ENCODE measurements around the gene SNX7. TPM values are rescaled to one million over a fixed set of nuclear protein-coding genes. Genes with fewer than 3 reads are reported as not detected.
A peak's percentile ranks its signal among the peaks of the same experiment; 100 is the strongest.

Gene SNX7
- total RNA-seq, 1 experiment from 2014 or later = 111 TPM

DNA sequence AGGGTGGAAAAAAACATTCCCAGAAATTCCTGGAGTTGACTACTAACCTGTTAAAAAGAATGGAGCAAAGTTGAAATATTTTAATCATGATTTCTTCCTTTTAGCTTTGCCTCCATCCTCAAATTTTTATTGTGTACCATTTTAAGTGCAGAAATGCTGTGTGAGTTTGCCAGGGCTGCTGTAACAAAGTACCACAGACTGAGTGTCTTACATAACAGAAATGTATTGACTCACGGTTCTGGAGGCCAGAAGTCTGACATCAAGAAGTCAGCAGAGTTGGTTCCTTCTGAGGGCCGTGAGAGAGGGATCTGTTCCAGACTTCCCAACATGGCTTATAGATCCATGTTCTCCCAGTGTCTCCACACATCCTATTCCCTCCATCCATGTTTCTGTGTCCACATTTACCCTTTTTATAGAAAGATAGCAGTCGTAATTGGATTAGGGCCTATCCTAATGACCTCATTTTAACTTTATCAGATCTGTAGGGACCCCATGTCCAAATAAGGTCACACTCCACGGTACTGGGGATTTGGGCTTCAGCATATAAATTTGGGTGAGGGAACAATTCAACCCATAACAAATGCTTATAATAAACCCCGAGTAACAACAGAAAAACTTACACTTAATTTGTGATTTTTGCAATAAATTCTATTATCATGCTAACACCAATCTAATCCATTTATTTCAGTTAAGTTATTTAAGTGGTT lies 12.7 kb downstream of the SNX7 start:
- DNase-seq (ENCODE audit: low read depth in 1 of 2, low spot score in 2 of 2) = no peak
- Histone ChIP-seq H3K27ac (no peak overlapping the region), H3K36me3 (no peaks in the 10 kb centered on the region), H3K4me3 (no peak overlapping the region), H3K4me1 (replicated peaks) (peaks cover 3% of the 10 kb centered on the region; the same call in 1 of the 2 replicates), H3K27me3 (replicated peaks) (no peaks in the 10 kb centered on the region), H3K9me3 (replicated peaks) (no peaks in the 10 kb centered on the region)

DNA sequence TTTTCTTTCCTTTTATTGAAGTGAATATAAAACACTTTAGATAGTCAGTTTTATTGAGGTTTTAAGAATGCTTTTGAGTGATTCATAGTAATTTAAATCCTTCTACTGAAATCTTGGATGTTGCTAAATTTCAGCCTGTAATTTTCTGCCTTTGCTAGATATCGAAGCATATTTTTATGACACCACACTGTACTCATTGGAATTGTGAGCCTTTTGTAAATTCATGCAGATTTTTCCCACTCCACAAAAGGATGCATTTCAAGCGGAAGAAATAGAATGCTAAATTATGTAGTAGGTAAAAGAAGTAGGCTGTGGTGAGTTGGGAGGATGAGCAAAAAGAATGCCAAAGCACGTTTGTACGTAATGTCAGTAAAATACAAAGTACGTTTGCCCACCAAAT lies 13.8 kb downstream of the SNX7 start:
- no peak overlapping the region for H3K4me3 ChIP-seq
- no peaks in the 10 kb centered on the region for H3K9me3 ChIP-seq (replicated peaks)
- H3K27me3 ChIP-seq (replicated peaks) = no peaks in the 10 kb centered on the region
- DNase-seq (ENCODE audit: low read depth in 1 of 2, low spot score in 2 of 2) = no peak
- H3K36me3 ChIP-seq = no peaks in the 10 kb centered on the region
- H3K4me1 ChIP-seq (replicated peaks) = no peaks in the 10 kb centered on the region
- H3K27ac ChIP-seq = no peak overlapping the region

DNA sequence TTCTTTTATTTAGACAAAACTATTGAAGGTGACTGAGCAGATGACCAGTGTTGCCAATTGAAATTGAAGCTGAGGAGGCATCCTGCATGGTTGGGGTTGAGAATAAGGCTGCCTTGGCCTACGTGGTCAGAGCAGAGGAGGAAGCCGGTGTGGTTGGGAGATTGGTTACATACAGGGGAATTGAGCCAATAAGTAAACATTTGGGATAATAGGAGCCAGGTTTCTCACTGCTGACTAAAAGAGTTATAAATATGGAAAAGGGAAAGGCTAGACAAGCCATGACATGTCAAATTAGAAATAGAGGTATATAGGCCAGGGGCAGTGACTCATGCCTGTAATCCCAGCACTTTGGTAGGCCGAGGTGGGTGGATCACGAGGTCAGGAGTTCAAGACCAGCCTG lies 15.8 kb downstream of the SNX7 start:
- no peak for DNase-seq (ENCODE audit: low read depth in 1 of 2, low spot score in 2 of 2)
- H3K4me1 ChIP-seq (replicated peaks) = no peaks in the 10 kb centered on the region
- H3K36me3 ChIP-seq = peaks cover 3% of the 10 kb centered on the region; the same call in 1 of the 2 replicates
- H3K9me3 ChIP-seq (replicated peaks) = no peaks in the 10 kb centered on the region
- H3K27me3 ChIP-seq (replicated peaks) = no peaks in the 10 kb centered on the region
- no peak overlapping the region for H3K27ac ChIP-seq
- no peak overlapping the region for H3K4me3 ChIP-seq

DNA sequence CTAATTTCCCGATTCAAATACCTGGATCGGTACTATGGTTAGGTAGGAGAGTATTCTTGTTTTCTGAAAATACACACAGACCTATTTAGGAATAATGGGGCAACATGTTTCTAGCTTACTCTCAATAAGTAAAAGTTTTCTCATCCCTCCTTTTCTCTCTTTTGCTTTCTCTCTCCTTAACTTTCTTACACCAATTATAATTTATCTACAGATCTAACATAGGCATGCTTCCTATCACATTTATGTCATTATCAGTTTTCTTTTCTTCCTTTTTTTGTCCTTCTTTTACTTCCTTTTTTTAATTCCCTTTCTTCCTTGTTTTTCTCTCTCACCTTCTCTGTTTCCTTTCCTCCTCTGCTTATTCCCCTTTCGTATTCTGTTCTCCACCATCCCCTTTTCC lies 20.3 kb downstream of the SNX7 start:
- Histone ChIP-seq H3K36me3 (peaks cover 17% of the 10 kb centered on the region), H3K9me3 (replicated peaks) (no peaks in the 10 kb centered on the region), H3K4me3 (no peak overlapping the region), H3K4me1 (replicated peaks) (no peaks in the 10 kb centered on the region), H3K27me3 (replicated peaks) (no peaks in the 10 kb centered on the region), H3K27ac (no peak overlapping the region)
- DNase-seq (ENCODE audit: low read depth in 1 of 2, low spot score in 2 of 2) = no peak

DNA sequence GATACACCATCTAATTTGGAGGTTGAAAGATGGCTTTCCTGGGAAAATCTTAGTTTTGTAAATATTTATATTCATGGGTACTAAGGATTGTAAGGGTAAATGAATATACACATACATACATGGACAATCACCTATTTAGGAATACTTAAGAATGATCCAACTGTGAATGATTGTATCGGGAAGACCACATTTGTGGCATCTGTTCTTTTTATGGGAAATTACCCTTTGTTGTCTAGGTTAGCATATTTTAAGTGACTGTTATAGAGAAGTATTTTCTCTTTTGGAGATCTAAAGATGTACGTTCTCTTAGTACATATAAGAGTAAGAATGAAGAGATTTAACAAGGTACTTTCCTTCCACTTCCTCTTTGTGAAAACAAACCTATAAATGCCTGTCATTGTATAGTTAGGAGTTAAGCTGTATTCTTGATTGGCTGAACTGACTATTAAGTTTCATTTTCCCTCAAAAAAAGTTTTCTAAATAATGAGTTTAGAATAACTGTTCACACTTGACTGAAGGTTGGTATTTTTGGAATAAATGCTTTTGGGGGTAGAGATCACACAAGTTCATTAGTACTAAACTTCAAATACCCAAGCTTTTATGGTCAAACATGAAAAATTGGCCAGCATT lies 26.7 kb downstream of the SNX7 start:
- H3K9me3 ChIP-seq (replicated peaks) = no peaks in the 10 kb centered on the region
- no peaks in the 10 kb centered on the region for H3K27me3 ChIP-seq (replicated peaks)
- H3K36me3 ChIP-seq = peaks cover 30% of the 10 kb centered on the region
- H3K4me1 ChIP-seq (replicated peaks) = no peaks in the 10 kb centered on the region
- DNase-seq (ENCODE audit: low read depth in 1 of 2, low spot score in 2 of 2) = no peak
- H3K4me3 ChIP-seq = no peak overlapping the region
- no peak overlapping the region for H3K27ac ChIP-seq

DNA sequence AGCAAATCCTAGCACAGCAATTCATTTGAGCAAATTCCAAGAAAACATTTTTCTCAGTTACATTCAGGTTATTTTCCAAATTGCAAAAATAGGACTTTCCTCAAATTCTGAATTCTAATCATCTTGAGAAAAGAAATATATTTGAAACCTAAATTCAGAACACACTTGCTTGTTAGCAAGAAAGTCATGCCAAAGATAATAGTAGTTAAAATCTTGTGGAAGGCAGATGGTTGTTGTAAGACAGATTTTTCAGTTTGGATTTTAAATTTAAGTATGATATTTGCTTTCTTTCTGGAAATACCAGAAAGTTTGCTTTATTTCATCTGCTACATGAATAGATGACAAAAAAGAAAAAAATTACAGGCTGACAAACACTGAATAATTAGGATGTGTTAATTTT lies 29.1 kb downstream of the SNX7 start:
- DNase-seq (ENCODE audit: low read depth in 1 of 2, low spot score in 2 of 2) = no peak
- H3K9me3 ChIP-seq (replicated peaks) = no peaks in the 10 kb centered on the region
- no peaks in the 10 kb centered on the region for H3K4me1 ChIP-seq (replicated peaks)
- H3K36me3 ChIP-seq = peaks cover 27% of the 10 kb centered on the region
- no peak overlapping the region for H3K4me3 ChIP-seq
- H3K27ac ChIP-seq = no peak overlapping the region
- H3K27me3 ChIP-seq (replicated peaks) = no peaks in the 10 kb centered on the region

DNA sequence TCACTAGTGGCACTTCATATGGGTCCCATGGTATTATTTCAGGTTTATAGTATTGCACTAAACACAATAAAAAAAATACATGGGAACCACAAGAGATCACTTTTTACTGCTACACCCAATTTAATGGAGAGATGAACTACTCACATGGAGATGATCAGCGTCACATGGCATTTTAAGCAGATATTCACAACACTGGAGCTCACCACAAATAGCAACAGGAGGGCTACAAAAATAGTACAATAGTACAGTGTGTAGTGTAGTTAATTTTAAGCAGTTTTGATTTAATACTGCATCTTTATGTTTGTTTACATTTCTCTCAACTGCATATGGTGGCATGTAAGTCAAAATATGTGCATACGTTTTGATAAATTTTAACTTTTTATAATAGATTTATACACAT lies 31.0 kb downstream of the SNX7 start:
- Histone ChIP-seq H3K27me3 (replicated peaks) (no peaks in the 10 kb centered on the region), H3K36me3 (peaks cover 22% of the 10 kb centered on the region), H3K27ac (no peak overlapping the region), H3K4me3 (no peak overlapping the region), H3K4me1 (replicated peaks) (no peaks in the 10 kb centered on the region), H3K9me3 (replicated peaks) (no peaks in the 10 kb centered on the region)
- no peak for DNase-seq (ENCODE audit: low read depth in 1 of 2, low spot score in 2 of 2)

DNA sequence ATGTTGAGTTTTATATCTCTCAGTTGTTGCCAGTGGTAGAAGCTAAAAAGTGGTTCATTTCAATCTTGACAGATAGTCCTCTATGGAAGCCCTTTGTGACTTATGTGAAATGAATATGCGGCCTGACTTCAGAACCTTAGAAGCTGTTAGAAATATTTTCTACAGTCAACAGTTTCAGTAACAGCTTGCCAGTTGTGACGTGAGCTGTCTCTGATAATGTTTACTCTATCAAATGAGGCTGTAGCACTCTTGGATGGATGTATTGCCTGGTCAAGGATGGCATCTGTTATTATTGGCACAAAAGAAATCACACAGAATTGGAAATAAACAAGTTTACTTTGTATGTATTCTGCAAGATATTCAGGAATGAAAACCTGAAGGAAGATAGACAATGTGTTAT lies 31.9 kb downstream of the SNX7 start:
- Histone ChIP-seq H3K27ac (no peak overlapping the region), H3K4me3 (no peak overlapping the region), H3K4me1 (replicated peaks) (no peaks in the 10 kb centered on the region), H3K27me3 (replicated peaks) (no peaks in the 10 kb centered on the region), H3K36me3 (peaks cover 22% of the 10 kb centered on the region), H3K9me3 (replicated peaks) (no peaks in the 10 kb centered on the region)
- no peak for DNase-seq (ENCODE audit: low read depth in 1 of 2, low spot score in 2 of 2)

DNA sequence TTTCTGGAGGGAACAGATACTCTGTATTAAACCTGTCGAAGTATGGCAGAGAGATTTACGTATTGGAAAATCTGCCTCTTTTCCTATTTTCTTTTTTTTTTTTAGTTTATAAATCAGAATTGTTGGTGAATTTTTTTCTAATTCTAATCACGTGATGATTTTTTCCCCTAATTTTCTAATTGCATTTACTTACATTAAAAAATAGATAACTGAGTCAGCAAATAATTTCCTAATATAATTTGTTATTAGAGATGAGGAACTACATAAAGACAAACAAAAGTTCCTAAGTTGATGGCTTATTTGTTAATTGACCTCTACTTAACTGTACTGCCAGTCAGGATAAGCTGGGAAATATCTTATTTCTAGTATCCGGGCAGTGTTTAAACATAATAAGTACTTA lies 34.6 kb downstream of the SNX7 start:
- DNase-seq (ENCODE audit: low read depth in 1 of 2, low spot score in 2 of 2) = no peak
- Histone ChIP-seq H3K4me3 (no peak overlapping the region), H3K4me1 (replicated peaks) (peaks cover 10% of the 10 kb centered on the region), H3K27me3 (replicated peaks) (no peaks in the 10 kb centered on the region), H3K36me3 (peaks cover 28% of the 10 kb centered on the region), H3K9me3 (replicated peaks) (no peaks in the 10 kb centered on the region), H3K27ac (no peak overlapping the region)

DNA sequence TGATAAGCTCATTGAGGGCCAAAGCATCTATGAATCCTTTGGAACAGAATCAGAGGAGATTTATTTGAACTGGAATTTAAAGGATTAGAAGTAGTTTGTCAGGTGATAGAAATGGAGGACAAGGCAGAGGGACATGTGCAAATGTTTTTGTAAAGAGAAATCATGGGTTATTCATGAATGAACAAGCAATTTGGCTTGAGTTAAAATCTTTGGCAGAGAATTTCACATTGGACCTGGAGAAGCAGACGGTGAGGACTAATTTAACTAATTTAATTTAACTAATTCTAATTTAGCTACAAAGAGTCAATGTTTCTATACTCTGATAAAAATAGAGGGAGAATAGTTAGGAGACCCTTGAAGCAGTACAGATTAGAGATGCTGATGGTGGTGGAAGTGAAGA lies 36.3 kb downstream of the SNX7 start:
- no peaks in the 10 kb centered on the region for H3K9me3 ChIP-seq (replicated peaks)
- DNase-seq (ENCODE audit: low read depth in 1 of 2, low spot score in 2 of 2) = no peak

DNA sequence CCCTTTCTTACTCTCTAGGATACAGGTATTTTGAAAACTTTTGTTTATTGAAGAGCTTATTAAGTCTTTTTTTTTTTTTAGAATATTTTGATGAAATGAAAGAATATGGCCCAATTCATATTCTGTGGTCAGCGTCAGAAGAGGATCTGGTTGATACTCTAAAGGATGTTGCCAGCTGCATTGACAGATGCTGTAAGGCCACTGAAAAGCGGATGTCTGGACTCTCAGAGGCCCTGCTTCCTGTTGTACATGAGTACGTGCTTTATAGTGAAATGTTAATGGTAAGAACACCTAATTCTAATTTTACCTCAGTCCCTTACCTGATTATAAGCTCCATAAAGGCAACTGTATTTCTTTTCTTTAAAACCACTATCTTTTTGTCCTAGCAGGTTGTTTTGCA lies 37.1 kb downstream of the SNX7 start:
- Histone ChIP-seq H3K36me3 (peaks cover 13% of the 10 kb centered on the region), H3K27me3 (replicated peaks) (no peaks in the 10 kb centered on the region), H3K9me3 (replicated peaks) (no peaks in the 10 kb centered on the region), H3K4me3 (no peak overlapping the region), H3K4me1 (replicated peaks) (peaks cover 10% of the 10 kb centered on the region), H3K27ac (no peak overlapping the region)
- DNase-seq (ENCODE audit: low read depth in 1 of 2, low spot score in 2 of 2) = no peak

More for the DNA sequence above, 36.3 kb downstream of the SNX7 start:
- Histone ChIP-seq H3K27ac (no peak overlapping the region), H3K27me3 (replicated peaks) (no peaks in the 10 kb centered on the region), H3K36me3 (peaks cover 18% of the 10 kb centered on the region), H3K4me3 (no peak overlapping the region), H3K4me1 (replicated peaks) (peaks cover 10% of the 10 kb centered on the region)

DNA sequence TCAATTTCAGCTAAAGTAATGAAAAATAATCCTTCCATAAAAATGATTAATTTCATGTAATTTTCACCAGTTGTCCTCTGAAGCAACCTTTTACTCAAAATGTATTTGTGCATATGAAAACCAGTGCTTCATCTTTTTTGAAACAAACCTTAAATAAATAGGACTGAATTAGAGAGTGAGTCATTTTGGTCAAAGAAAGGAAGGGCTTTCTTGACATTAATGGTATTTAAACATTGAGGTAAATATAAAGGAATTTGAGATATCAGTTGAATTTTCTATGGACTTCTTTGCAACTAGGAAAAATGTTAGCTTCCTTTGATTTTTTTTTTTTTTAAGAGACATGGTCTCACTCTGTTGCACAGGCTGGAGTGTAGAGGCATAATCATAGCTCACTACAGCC lies 38.7 kb downstream of the SNX7 start:
- no peaks in the 10 kb centered on the region for H3K27me3 ChIP-seq (replicated peaks)
- no peaks in the 10 kb centered on the region for H3K9me3 ChIP-seq (replicated peaks)
- H3K27ac ChIP-seq = peak overlapping the region; percentile 10; the same call in 1 of the 2 replicates
- H3K4me1 ChIP-seq (replicated peaks) = peaks cover 10% of the 10 kb centered on the region
- DNase-seq (ENCODE audit: low read depth in 1 of 2, low spot score in 2 of 2) = peak in 1 of 2 experiments; percentile 23
- peaks cover 21% of the 10 kb centered on the region for H3K36me3 ChIP-seq
- no peak overlapping the region for H3K4me3 ChIP-seq

DNA sequence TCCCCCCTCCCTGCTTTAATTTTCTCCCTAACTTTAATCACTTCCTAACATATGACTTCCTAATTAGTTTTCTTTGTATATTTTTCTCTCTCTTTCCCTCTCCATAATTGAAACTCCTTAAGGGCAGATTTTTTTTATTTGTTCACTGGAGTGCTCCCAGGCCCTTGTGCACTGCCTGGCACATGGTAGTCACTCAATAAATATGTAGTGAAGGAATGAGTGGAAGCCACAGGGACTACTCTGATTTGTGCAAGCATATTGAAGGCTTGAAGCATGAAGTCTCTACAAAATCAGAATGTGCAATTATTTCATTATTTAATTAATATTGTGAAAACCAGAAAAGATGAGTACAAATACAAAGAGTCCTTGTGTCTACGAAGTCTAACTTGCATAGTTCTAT lies 41.5 kb downstream of the SNX7 start:
- Histone ChIP-seq H3K27ac (no peak overlapping the region), H3K4me1 (replicated peaks) (peaks cover 10% of the 10 kb centered on the region), H3K36me3 (peaks cover 24% of the 10 kb centered on the region), H3K4me3 (no peak overlapping the region), H3K9me3 (replicated peaks) (no peaks in the 10 kb centered on the region), H3K27me3 (replicated peaks) (no peaks in the 10 kb centered on the region)
- DNase-seq (ENCODE audit: low read depth in 1 of 2, low spot score in 2 of 2) = no peak

DNA sequence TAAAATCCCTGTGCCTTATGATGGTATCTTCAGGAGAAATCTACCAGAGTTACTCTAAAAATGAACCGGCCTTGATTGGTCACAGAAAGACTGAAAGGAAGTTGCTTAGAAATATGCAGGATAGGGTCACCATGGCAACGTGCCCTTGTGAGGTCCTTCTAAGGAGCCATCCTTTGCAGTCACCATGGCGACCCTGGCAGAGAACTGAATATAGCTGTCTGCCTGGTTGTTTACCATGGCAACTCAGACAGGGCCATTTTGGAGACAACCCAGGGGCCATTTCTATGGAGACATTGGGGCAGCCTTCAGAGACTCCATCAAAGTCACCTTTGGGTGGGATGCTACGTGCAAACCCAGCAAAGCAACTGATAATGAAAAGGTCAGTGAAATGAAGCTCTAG lies 43.0 kb downstream of the SNX7 start:
- H3K9me3 ChIP-seq (replicated peaks) = no peaks in the 10 kb centered on the region
- H3K27me3 ChIP-seq (replicated peaks) = no peaks in the 10 kb centered on the region
- no peak overlapping the region for H3K4me3 ChIP-seq
- no peak overlapping the region for H3K27ac ChIP-seq
- H3K36me3 ChIP-seq = peaks cover 24% of the 10 kb centered on the region
- peaks cover 10% of the 10 kb centered on the region for H3K4me1 ChIP-seq (replicated peaks)
- DNase-seq (ENCODE audit: low read depth in 1 of 2, low spot score in 2 of 2) = peak in 1 of 2 experiments; percentile 47

Data from SJSA1 (cell line).